HG02938 (cell line): Measurements from ENCODE around the gene FATE1.
A peak's percentile ranks its signal among the peaks of the same experiment; 100 is the strongest.

Source experiments
- ATAC-seq: cut with Tn5 transposase; IDR thresholded peaks from one replicate; pipeline ENCODE4 v1.9.1; 2021; ENCODE audit warnings: mild to moderate bottlenecking, moderate library complexity; ENCODE audit not compliant: unreplicated experiment

FATE1 gene

GRCh38 chrX:151742311-151742710, 26.5 kb downstream of the FATE1 start:
- no peak for ATAC-seq

- ATAC-seq: no peak
These were observed 28.0 kb downstream of the FATE1 start for GRCh38 chrX:151743651-151744470.

DNA sequence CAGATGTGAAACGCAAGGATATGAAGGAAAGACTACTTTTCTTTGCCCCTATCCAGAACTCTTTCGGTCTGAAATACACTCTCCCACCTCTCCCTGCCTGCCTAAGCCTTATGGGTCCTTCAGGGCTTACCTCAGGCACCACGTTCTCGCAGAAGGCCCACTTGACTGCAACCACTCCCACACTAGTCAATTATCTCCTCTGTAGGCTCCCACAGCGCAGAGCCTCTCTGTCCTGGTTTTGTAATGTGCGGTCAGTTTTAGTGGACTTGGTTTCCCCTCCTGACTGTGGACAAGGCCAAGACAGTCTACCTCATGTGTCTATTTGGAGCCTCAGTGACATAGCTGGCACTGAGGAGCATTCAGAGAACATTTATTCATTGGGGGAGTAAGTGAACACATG, 29.8 kb downstream of the FATE1 start:
- ATAC-seq: no peak

- ATAC-seq: no peak
These were observed 30.7 kb downstream of the FATE1 start for GRCh38 chrX:151746502-151746901.

GRCh38 chrX:151750511-151750910, 34.7 kb downstream of the FATE1 start:
- ATAC-seq: no peak

GRCh38 chrX:151752847-151753246, 37.0 kb downstream of the FATE1 start:
- no peak for ATAC-seq

DNA sequence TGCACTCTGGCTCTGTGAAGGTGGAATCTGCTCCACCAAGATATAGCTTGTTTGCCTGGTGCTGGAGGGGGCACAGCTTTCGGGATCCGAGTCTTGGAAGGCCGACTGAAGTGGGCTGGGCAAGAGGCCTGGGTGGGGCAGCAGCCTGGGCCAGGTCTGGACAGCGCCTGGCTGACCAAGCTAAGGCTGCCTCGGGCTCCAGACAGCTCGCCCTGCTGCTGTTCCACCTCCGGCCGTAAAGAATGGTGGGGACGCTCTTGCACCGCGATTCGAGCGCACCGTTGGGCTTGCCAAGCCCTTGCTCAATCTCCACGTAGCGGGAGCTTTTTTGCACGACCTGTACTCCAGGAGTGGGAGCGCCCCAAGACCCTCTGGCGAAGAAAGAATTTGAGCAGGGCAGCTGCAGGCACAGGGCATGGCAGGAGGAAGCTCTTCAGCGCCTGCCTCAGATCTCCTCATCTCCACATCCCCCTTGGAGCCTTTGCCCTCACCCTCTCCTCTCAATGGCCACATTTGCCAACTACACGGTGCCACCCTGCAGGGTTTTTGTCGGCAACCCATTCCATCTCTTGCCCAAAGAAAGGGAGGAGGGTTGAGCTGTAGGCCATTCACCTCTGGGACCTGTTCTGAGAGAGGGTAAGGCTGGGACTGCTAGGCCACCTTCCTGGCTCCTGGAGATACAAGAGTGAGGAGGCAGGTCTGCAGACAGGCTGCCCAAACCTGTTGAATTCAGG, 37.6 kb downstream of the FATE1 start:
- peak; percentile 85 for ATAC-seq

DNA sequence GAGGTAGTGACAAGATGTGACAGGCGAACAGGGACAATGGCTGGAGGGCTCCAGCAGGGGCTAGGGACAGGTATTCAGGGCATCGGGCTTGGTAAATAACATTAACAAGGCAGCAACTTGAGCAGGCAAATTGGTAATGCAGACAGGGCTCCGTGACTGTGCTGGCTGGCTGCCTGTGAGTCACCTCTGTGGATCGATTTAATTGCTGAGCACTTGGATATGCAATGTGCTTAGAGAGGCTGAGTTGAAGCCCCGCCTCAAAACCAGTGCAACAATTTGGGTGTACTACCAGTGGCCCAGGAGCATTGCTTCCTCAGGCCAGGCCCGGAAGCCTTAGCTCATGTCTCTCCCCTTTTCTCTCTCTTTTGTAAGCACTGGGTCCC, 38.2 kb downstream of the FATE1 start:
- ATAC-seq: no peak

DNA sequence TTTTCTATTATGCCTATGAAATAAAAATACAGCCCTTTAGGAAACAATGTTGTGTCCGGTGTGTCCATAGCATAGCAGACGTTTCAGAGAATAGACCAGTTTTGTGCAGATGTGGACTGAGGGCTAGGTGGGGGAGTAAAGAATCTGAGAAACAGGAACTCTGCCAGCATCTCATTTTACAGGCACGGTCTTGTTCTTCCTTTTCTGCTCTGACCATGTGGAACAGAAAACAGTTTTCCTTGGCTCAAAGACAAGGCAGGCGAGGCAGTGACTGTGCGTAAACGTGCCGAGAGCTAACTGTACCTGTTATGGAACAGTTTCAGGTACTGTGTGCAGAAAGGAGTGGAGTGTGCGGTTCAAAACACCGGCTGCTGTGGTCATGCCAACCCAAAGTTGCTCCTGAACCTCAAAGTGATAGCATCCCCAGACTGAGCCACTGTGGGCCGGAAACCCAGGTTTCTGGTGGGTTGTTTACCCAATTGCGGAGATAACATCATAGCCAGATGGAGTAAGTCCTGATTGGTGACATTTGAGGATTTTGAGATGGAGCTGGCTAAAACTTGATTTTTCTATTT, 38.9 kb downstream of the FATE1 start:
- ATAC-seq: no peak

DNA sequence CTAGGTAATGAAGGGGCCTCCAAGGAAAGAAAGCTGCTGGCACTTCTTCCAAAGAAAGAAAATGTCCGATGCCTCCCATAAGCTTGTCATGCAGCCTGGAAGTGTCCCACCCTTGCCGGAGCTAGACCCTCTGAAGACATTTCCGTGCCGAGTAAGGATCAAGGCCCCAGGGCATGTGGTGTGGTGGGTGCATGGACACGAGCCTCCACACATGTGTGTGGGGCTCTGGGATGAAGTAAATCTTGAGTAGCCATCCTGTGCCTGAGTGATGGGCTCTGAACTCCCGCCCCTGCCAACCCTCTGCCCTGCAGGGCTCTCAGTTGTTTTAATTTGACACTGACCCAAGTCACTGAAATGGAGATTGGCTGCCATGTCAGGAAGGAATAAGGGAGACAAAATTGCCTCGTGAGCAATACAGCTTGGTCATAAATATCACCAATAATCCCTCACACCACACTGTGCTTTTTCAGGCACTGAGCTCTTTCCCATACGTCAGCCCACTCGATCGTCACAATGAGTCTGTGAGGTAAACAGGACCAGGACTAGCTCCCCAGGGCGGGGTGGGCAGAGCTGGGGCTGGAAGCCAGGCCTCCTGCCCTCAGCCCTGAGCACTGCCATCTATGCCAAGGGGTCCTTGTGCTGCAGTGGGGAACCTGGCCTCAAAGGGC, 43.3 kb downstream of the FATE1 start:
- no peak for ATAC-seq

DNA sequence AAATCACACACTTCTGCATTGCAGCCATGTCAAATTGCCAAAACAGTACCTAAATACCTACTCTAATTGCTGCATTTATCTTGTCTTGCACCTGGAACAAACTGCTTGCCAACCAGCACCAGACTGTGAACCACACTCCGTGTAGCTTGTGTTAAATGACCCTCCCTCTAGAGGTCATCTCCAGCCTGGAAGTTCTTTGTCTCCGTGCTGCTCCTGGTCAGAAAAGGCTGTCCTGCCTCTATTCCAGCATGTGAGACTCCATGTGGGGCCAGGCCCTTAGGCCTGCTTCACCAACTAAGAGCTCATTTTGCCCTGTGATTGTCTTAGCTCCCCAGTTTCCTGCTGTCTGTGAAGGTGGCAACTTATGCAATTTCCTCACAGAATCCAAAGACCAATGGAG, 47.0 kb downstream of the FATE1 start:
- no peak for ATAC-seq

DNA sequence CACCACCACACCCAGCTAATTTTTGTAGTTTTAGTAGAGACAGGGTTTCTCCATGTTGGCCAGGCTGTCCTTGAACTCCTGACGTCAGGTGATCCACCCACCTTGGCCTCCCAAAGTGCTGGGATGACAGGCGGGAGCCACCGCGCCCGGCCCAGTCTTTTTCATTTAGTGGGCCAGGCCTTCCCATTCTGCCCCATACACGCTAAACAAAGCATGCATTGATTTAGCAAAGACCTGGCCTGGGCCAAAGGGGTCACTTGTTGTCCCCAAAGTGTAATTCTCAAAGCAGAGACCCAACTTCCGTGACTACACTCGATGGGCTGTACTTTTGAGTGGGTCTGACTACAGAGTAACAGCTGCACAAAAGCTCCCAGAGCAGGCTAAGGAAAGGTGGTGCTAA, 47.9 kb downstream of the FATE1 start:
- no peak for ATAC-seq

DNA sequence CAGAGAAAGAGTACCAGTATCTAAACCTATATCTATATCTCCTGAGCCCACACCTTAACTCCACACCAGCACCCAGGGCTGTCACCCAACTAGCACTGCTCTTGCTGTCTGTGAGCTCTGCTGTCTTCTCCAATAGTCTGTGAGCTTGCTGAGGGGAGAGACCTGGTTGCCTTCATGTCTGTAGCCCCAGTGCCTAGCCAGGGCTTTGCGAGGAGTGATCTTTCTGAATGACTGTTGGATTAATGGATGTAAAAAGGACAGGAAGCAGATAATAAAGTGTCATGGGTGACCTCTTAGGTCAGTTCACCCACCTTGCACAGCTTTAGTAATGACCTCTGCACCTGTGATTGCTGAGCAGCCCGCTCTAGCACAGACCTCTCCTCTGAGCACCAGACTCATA, 49.2 kb downstream of the FATE1 start:
- ATAC-seq: no peak

GRCh38 chrX:151771726-151772125, 55.9 kb downstream of the FATE1 start:
- no peak for ATAC-seq
